GM23338 (cell line): ENCODE results near the gene CCL21. TPM values are rescaled to one million over a fixed set of nuclear protein-coding genes. Genes with fewer than 3 reads are reported as not detected.

Source experiments
- ATAC-seq: fragments of 200-7000 bp; cut with Tn5 transposase; 3 replicates; pipeline ENCODE4 v1.9.1; 2020
- DNase-seq: peaks from one replicate; pipeline ENCODE4 v3.0.0-alpha.2; 2015; ENCODE audit warnings: low spot score
- H2AFZ ChIP-seq: fragments of 200-600 bp; sonication (generic); 2 replicates; pipeline ENCODE4 v1.8.0; 2016; ENCODE audit warnings: antibody characterized with exemption, mild to moderate bottlenecking, moderate library complexity
- H3F3A ChIP-seq: fragments of 200-600 bp; sonication (generic); replicated peaks from 2 replicates; pipeline ENCODE4 v1.8.0; 2017; ENCODE audit warnings: antibody characterized with exemption, mixed run types, low read depth
- H3K27ac ChIP-seq: fragments of 200-600 bp; sonication (generic); 2 replicates; pipeline ENCODE4 v1.6.1; 2016; ENCODE audit warnings: low read depth
- H3K27me3 ChIP-seq: fragments of 200-600 bp; sonication (generic); 2 replicates; pipeline ENCODE4 v1.8.0; 2016; ENCODE audit warnings: mild to moderate bottlenecking, mixed run types, moderate library complexity; ENCODE audit not compliant: insufficient read depth
- H3K36me3 ChIP-seq: fragments of 200-600 bp; sonication (generic); 2 replicates; pipeline ENCODE4 v1.8.0; 2016; ENCODE audit warnings: mild to moderate bottlenecking; ENCODE audit not compliant: insufficient read depth
- H3K4me1 ChIP-seq: fragments of 200-600 bp; sonication (generic); 2 replicates; pipeline ENCODE4 v1.8.0; 2016; ENCODE audit warnings: mild to moderate bottlenecking, moderate library complexity; ENCODE audit not compliant: insufficient read depth
- H3K4me2 ChIP-seq: fragments of 200-600 bp; sonication (generic); 2 replicates; pipeline ENCODE4 v1.7.1; 2017; ENCODE audit warnings: mixed run types
- H3K4me3 ChIP-seq: fragments of 200-600 bp; sonication (generic); 2 replicates; pipeline ENCODE4 v1.6.1; 2016; ENCODE audit warnings: mixed run types
- H3K79me2 ChIP-seq: fragments of 200-600 bp; sonication (generic); replicated peaks from 2 replicates; pipeline ENCODE4 v1.8.0; 2017; ENCODE audit warnings: mild to moderate bottlenecking; ENCODE audit not compliant: insufficient read depth
- H3K9me2 ChIP-seq: fragments of 200-600 bp; sonication (generic); 2 replicates; pipeline ENCODE4 v1.8.0; 2017; ENCODE audit not compliant: insufficient read depth
- H4K20me1 ChIP-seq: fragments of 200-600 bp; sonication (generic); replicated peaks from 2 replicates; pipeline ENCODE4 v1.8.0; 2017; ENCODE audit warnings: mild to moderate bottlenecking; ENCODE audit not compliant: insufficient read depth
- H3K27ac Mint-ChIP-seq: 2 replicates; pipeline ENCODE4 v1.8.0; 2020; ENCODE audit warnings: inconsistent platforms, mild to moderate bottlenecking, moderate library complexity, mixed read lengths
- H3K27me3 Mint-ChIP-seq: 3 replicates; pipeline ENCODE4 v1.8.0; 2022; ENCODE audit warnings: low read depth, mild to moderate bottlenecking, moderate library complexity, mixed read lengths, inconsistent platforms; ENCODE audit not compliant: insufficient read depth, poor library complexity
- H3K36me3 Mint-ChIP-seq: 3 replicates; pipeline ENCODE4 v1.8.0; 2021; ENCODE audit warnings: low read depth, mild to moderate bottlenecking, inconsistent platforms, moderate library complexity, mixed read lengths
- H3K4me1 Mint-ChIP-seq: 3 replicates; pipeline ENCODE4 v1.8.0; 2020; ENCODE audit warnings: mild to moderate bottlenecking, inconsistent platforms, mixed read lengths
- H3K4me3 Mint-ChIP-seq: 3 replicates; pipeline ENCODE4 v1.8.0; 2021; ENCODE audit warnings: moderate library complexity, mild to moderate bottlenecking, inconsistent platforms, mixed read lengths
- H3K9me3 Mint-ChIP-seq: 3 replicates; pipeline ENCODE4 v1.8.0; 2020; ENCODE audit warnings: moderate library complexity, mild to moderate bottlenecking, inconsistent platforms, mixed read lengths
- CREB1 ChIP-seq: fragments of 250-450 bp; sonication (Bioruptor Pico); IDR thresholded peaks from 2 replicates; pipeline ENCODE4 v1.5.0; 2020; ENCODE audit warnings: low read depth, mild to moderate bottlenecking, moderate library complexity
- EZH2 ChIP-seq: fragments of 200-600 bp; sonication (generic); IDR thresholded peaks from one replicate; pipeline ENCODE4 v1.8.0; 2017; ENCODE audit warnings: antibody characterized with exemption, mild to moderate bottlenecking, low read depth; ENCODE audit not compliant: unreplicated experiment
- JUNB ChIP-seq: IDR thresholded peaks from one replicate; pipeline ENCODE4 v1.6.1; 2016; ENCODE audit warnings: antibody characterized with exemption; ENCODE audit not compliant: unreplicated experiment
- NANOG ChIP-seq: IDR thresholded peaks from 2 replicates; pipeline ENCODE4 v1.6.1; 2016; ENCODE audit warnings: antibody characterized with exemption, borderline replicate concordance
- REST ChIP-seq: IDR thresholded peaks from one replicate; pipeline ENCODE4 v1.6.1; 2018; ENCODE audit warnings: antibody characterized with exemption; ENCODE audit not compliant: unreplicated experiment
- STAT1 ChIP-seq: IDR thresholded peaks from one replicate; pipeline ENCODE4 v1.6.1; 2016; ENCODE audit warnings: antibody characterized with exemption; ENCODE audit not compliant: unreplicated experiment
- ZNF114 ChIP-seq: fragments of 250-450 bp; sonication (Bioruptor Pico); IDR thresholded peaks from 2 replicates; pipeline ENCODE4 v1.5.0; 2020; ENCODE audit warnings: mild to moderate bottlenecking, moderate library complexity
- ZNF331 ChIP-seq: fragments of 250-450 bp; sonication (Bioruptor Pico); IDR thresholded peaks from 2 replicates; pipeline ENCODE4 v1.5.0; 2020; ENCODE audit warnings: low read depth, mild to moderate bottlenecking, moderate library complexity
- polyA plus RNA-seq: library from polyadenylated mRNA; unstranded; fragments of >200 nt; fragmentation: Nextera tagmentation; extraction: Ambion mirVana; gene quantifications from 2 replicates; pipeline ENCODE4 v1.2.1, GENCODE V29; 2016
- total RNA-seq: library from RNA; depleted of rRNA; stranded (reverse); fragments of >200 nt; shearing (Covaris generic); gene quantifications from 2 replicates; pipeline ENCODE4 v1.2.3, GENCODE V29; 2014

Gene CCL21
- total and polyA plus RNA-seq, 2 experiments from 2014 or later = not detected

GRCh38 chr9:34691936-34692315 lies 18.0 kb downstream of the CCL21 start:
- Histone ChIP-seq H4K20me1 (no peaks in the 10 kb centered on the region), H3K36me3 (no peaks in the 10 kb centered on the region), H3K4me3 (no peak overlapping the region), H3K9me2 (no peaks in the 10 kb centered on the region), H3K4me2 (no peak overlapping the region), H3F3A (no peaks in the 10 kb centered on the region), H3K27me3 (no peaks in the 10 kb centered on the region), H2AFZ (no peak overlapping the region), H3K4me1 (peaks cover 7% of the 10 kb centered on the region), H3K79me2 (no peaks in the 10 kb centered on the region), H3K27ac (no peak overlapping the region)
- H3K9me3 Mint-ChIP-seq = no peaks in the 10 kb centered on the region
- no peak for TF ChIP-seq ZNF114 (CRISPR knock-in tag)
- TF ChIP-seq ZNF331 (CRISPR knock-in tag) = no peak
- no peak for TF ChIP-seq CREB1 (CRISPR knock-in tag)
- no peak for TF ChIP-seq EZH2
- no peak for TF ChIP-seq JUNB
- no peak for TF ChIP-seq STAT1
- TF ChIP-seq NANOG = no peak
- no peak for TF ChIP-seq REST
- peaks cover 1% of the 10 kb centered on the region for H3K27me3 Mint-ChIP-seq
- H3K27ac Mint-ChIP-seq = no peak overlapping the region
- no peak overlapping the region for H3K4me3 Mint-ChIP-seq
- no peak for DNase-seq
- H3K36me3 Mint-ChIP-seq = no peaks in the 10 kb centered on the region
- H3K4me1 Mint-ChIP-seq = peaks cover 14% of the 10 kb centered on the region
- no peak for ATAC-seq

- Histone ChIP-seq H3K9me2 (no peaks in the 10 kb centered on the region), H4K20me1 (no peaks in the 10 kb centered on the region), H3K36me3 (no peaks in the 10 kb centered on the region), H3K4me2 (no peak within 1 kb of the TSS), H2AFZ (no peak within 1 kb of the TSS), H3K4me1 (peaks cover 10% of the 10 kb centered on the region), H3K4me3 (no peak within 1 kb of the TSS), H3F3A (no peaks in the 10 kb centered on the region), H3K27me3 (no peaks in the 10 kb centered on the region), H3K27ac (no peak within 1 kb of the TSS), H3K79me2 (no peaks in the 10 kb centered on the region)
- no peak within 1 kb of the TSS for H3K27ac Mint-ChIP-seq
- no peak for DNase-seq
- no peaks in the 10 kb centered on the region for H3K36me3 Mint-ChIP-seq
- H3K9me3 Mint-ChIP-seq = no peaks in the 10 kb centered on the region
- no peak within 1 kb of the TSS for H3K4me3 Mint-ChIP-seq
- H3K27me3 Mint-ChIP-seq = peaks cover 1% of the 10 kb centered on the region
- no peak for ATAC-seq
- peaks cover 18% of the 10 kb centered on the region for H3K4me1 Mint-ChIP-seq
- TF ChIP-seq REST = no peak
- TF ChIP-seq ZNF114 (CRISPR knock-in tag) = no peak
Observed at GRCh38 chr9:34690983-34691935, 18.7 kb downstream of the CCL21 start, which contains the start of gene CCL19. CCL19 (minus strand) TSS chr9:34691276; CDS start chr9:34691139, 137 bp downstream.
